Fibroblast of the aortic adventitia (primary cell): ENCODE data around the gene GPR39. TPM values are rescaled to one million over a fixed set of nuclear protein-coding genes. Genes with fewer than 3 reads are reported as not detected.

Source experiments
- DNase-seq: peaks from one replicate; pipeline ENCODE4 v3.0.0-alpha.2; 2010; ENCODE audit warnings: low read depth
- H3K4me3 ChIP-seq: 2 replicates; pipeline ENCODE4 v1.5.1; 2011; ENCODE audit warnings: low read depth, mild to moderate bottlenecking, control low read depth, low read length, moderate library complexity
- CTCF ChIP-seq: IDR thresholded peaks from 2 replicates; pipeline ENCODE4 v1.5.1; 2011; ENCODE audit warnings: mild to moderate bottlenecking, low read length, control low read depth, inconsistent platforms; ENCODE audit not compliant: insufficient read depth
- total RNA-seq: library from RNA; depleted of rRNA; stranded (reverse); fragments of >200 nt; gene quantifications from 2 replicates; pipeline ENCODE4 v1.2.3, GENCODE V29; 2012; ENCODE audit warnings: low replicate concordance

Gene GPR39
- total RNA-seq, 1 donor: 12.7 TPM

- no peak for DNase-seq
- TF ChIP-seq CTCF: no peak
- H3K4me3 ChIP-seq: no peak overlapping the region
Observed at GRCh38 chr2:132607426-132608090, 191.0 kb downstream of the GPR39 start.

DNA sequence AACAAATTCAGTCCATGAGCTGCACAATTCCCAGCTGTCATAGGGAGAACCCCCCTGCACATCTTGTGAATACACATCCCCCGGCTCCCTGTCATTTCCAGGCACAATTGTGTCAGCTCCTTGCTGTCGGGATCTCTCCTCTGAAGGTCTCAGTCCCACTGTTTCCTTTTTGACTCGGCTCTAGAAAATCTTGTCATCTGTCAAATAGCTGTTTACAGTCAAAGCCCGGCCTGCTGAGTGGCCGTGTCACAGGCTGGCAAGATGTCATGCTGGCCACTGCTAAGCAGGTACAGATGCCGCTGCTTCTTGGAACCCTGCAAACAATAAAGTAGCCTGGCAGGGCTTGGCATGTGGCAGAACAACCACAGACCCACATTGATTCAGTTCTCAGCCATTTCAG, 191.7 kb downstream of the GPR39 start:
- H3K4me3 ChIP-seq: no peak overlapping the region
- no peak for TF ChIP-seq CTCF
- no peak for DNase-seq

- no peak for DNase-seq
- no peak overlapping the region for H3K4me3 ChIP-seq
- TF ChIP-seq CTCF: no peak
Observed at GRCh38 chr2:132609101-132609890, 192.7 kb downstream of the GPR39 start.

- no peak overlapping the region for H3K4me3 ChIP-seq
- TF ChIP-seq CTCF: no peak
Observed at GRCh38 chr2:132611719-132612118, 195.1 kb downstream of the GPR39 start.

DNA sequence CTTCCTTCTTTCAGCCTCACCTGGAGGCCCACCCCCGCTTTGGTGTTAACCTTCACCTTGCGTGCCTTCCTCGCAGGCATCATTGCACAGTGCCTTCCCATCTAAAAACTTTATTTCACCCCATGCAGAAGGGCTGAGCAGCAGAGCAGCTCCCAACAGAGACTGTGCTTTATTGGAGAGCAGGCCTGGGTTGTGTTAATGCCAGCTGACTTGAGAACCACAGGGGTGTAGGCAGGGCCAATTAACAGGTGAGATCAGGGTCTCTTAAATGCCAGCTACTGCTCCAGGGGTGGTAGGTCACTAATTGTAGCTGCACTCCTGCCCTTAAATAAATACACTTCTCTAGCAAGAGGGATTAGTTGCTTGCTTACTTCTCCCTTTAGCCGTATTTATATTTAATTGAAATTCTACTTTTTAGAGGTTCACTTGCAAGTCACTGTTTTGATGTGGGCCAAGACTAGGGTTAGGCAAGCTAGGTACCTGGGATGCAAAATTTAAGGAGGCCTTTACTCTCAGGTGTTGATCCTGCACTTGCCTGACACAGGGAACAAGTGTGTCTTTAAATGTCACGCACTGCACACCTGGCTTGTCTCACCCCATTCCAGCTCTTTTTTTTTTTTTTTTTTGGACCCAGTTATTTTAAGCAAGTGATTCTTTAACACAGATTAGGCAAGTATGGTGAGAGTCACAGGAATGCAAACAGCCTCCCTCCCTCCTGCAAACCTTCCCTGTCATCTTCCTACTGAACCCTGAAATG, 198.9 kb downstream of the GPR39 start:
- no peak overlapping the region for H3K4me3 ChIP-seq
- no peak for TF ChIP-seq CTCF
- DNase-seq: no peak

More at GRCh38 chr2:132611719-132612118, 195.1 kb downstream of the GPR39 start:
- no peak for DNase-seq

DNA sequence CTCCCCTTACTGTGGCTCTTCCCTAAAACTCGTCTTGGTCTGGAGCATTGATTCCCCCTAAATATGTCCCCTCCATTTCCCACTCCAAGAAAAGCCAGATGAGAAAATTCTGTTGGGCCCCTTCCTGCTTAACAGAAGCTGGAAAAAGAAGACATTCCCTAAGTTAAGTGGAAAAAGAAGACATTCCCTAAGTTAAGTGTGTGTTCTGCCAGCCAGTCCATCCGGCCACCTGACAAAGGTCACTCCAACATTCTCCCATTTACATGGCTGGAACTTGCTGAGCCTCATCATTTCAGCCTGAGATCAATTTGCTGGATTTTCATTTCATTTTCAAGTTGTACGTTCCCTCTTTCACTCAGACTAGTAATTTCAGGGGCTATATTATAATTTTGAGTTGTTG, 201.4 kb downstream of the GPR39 start:
- DNase-seq: no peak
- TF ChIP-seq CTCF: no peak
- no peak overlapping the region for H3K4me3 ChIP-seq
